Fibroblast of upper back skin (primary cell): ENCODE results near the gene CHRND.

Source experiments
- DNase-seq: peaks from one replicate; pipeline ENCODE4 v3.0.0-alpha.2; 2013

CHRND gene

DNA sequence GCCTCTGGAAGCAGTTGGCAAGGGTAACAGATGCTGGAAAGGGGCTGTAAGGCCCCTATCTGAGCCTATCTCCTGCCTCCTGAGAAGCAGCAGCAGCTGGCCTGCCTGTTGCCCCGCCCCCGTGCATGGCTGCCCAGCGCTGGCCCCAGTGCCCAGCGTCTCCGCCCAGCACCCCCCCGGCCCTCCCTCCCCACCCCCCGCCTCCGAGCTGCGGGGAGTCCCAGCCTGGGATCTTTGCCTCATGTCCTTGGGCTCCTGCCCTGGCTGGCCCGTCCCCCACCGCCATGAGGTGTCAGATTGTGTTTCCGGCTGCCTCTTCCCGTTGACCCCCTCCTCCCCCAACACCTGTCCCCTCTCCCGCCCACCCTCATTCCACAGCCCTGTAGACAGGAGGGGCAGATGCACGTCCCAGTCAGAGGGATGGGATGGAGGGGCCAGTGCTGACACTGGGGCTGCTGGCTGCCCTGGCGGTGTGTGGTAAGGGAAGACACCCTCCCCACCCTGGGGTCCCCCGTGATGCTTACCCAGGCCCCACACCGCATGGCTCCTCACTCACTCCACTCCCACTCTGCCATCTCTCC lies at the start of gene CHRND:
CHRND (plus strand) TSS at position 370 of the 581 bp plus-strand sequence; CDS start at position 426, 56 bp downstream.
- no peak for DNase-seq

DNA sequence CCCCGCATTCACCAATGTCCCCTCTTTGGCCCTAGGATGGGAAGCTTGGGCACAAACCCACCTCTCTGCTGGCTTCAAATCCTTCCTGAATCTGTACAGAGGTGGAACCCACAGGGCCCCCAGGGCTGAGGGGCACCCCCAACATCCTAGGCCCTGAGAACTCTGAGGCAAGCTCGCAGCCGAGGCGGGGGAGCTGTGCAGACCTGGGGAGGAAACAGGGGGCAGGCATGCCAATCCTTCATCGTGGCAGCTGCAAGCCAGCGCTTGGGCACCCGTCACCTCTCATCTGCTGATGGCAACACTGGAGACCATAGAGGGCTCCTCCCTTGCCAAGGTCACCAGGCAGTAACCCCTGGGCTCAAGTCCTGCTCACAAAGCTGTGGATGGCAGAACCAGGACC lies 49.2 kb upstream of the CHRND start:
- no peak for DNase-seq

DNA sequence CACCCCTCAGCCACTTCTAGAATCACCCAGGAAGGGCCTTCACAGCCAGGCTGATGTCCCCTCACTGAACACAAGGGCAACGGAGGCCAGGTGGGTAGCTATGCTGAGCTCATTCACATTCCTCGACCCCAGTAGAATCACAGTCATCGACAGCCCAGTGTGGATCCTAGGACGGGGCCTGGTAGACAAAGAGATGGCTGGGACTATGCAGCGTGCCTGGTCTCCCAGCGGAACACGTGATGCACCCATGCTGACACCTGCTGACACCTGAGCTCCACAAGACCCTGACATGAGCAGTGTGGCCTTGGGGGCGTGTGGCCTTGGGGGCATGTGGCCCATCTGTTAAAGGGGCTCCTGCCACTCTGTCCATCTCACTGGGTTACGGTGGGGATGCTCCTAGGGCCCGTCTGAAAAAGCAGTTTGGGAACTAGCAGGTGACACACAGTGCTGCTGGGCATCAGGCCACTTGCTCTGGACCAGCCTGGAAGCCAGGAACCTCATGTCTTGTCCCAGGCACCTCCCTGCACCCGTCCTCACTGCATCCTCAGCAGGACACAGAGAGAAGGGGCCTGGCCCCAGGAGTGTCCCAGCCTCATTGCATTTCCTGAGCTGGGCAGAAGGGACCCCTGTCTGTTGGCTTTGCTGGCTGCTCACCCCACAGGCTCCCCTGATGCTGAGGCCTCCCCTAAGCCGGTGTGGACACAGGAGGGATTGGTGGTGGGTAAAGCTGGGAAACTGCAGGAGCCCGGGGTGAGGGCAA lies 48.0 kb upstream of the CHRND start:
- DNase-seq, result no peak

DNA sequence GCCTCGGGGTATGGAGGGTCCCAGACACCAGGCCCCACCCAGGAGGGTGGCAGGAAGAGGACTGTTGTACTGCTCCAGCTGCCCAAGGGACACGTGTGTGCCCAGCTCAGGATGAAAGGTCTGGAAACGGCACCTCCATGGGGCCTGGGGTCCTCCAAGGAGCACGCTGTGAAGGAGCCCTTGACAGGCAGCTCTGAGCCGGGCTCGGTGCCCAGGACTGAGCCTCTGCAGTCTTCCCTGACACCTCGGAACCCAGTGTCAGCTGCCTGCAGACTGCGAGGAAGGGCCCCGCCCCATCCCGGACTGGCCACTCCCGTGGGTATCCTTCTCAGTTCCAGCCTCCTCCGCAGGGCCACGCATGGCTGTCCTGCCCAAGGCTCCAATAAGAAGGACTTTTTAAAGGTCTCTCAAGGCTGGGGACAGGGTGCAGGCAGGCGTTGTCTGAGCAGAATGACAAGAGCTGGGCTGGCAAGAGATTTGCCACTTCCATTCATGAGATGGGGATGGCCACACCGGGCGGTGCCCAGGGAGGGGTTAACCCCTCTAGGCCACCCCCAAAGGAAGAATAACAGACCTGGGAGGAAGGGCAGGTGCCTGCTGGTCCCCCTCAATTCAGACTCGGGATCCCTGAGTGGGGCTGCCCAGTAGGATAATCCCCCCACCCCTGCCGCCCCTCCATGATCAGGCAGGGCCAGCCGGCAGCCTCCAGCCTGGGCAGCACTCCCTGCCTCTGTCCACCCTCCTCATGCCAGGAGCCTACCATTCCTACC lies 47.2 kb upstream of the CHRND start:
- DNase-seq, result no peak

DNA sequence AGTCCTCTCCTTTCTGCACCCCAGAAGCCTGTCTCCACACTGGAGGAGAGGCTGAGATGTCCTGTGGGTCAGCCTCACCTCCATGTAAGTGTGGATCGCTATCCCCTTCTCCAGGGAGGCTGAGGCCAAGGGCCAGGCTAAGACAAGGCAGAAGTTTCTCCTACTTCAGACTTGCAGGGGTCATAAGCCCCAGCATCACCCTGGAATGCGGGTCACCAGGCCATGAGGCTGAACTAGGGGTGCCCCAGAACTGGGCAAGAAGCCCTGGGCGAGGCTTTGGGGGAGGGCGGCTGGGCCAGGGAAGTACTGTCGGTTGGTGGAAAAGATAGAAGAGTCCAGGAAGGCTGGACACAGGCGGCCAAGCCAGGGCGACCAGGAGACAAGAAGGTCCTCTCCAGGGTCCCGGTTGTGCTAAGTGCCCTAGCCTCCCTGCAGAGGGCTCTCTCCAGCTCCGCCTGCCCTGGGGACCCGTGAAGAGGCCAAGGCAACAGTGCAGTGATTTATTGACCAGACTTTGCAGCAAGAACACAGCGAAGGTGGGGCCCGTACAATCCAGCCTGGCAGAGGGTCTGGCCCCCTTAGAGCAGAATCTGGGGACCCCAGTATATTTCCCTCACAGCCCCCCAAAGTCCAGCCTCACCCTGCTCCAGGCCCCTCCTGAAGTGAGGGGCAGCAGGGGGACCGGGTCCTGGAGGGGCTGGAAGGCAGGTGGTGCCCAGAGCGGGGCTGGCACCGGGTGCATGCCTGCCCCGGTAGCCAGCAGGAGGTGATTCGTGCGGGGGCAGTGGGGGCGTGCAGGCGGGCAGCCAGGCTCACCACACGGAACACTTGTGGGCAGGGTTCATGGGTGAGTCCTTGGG lies 46.4 kb upstream of the CHRND start:
- no peak for DNase-seq

DNA sequence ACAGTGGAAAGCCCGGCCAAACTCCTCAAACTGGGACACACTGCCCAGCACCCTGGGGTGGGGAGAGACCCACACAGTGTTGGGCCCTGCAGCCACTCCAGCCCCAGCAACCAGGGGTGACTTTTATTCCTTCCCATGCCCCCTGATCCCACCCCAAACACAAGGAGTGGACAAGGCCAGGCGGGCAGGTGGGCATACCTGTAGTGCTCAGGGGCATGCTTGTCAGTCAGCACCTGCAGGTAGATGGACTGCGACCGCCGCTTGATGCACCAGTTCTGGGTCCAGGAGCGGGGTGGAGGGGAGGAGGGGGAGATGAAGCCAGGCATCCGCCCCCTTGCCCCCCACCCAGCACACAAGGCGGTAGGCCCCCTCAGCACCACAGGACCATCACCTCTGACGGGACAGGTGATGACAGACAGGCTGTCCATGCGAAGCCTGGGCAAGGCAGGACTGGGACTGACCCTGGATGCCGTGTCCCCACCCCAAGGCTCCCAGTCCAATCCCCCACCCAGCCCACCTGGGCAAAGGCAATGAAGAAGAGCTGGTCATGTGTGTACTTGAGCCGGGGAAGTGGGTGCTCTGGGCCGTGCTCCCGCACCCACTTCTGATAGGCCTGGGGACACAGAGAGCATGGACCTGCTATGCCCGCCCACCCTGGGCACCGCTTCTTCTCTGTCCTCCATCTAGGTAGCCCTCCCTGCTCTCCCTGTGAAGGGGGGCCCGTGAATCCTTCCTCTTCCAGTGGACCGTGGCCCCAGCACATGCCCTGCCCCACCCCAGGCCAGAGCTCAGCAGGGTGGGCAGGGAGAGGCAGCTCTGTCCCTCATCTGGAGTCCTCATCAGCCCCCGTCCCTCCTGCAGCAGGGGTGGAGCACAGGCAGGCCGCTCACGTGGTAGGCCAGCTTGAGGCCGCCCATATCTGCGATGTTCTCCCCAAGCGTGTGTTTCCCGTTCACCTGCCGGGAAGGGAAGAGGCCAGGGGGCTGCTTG lies 45.5 kb upstream of the CHRND start:
- DNase-seq, result no peak

DNA sequence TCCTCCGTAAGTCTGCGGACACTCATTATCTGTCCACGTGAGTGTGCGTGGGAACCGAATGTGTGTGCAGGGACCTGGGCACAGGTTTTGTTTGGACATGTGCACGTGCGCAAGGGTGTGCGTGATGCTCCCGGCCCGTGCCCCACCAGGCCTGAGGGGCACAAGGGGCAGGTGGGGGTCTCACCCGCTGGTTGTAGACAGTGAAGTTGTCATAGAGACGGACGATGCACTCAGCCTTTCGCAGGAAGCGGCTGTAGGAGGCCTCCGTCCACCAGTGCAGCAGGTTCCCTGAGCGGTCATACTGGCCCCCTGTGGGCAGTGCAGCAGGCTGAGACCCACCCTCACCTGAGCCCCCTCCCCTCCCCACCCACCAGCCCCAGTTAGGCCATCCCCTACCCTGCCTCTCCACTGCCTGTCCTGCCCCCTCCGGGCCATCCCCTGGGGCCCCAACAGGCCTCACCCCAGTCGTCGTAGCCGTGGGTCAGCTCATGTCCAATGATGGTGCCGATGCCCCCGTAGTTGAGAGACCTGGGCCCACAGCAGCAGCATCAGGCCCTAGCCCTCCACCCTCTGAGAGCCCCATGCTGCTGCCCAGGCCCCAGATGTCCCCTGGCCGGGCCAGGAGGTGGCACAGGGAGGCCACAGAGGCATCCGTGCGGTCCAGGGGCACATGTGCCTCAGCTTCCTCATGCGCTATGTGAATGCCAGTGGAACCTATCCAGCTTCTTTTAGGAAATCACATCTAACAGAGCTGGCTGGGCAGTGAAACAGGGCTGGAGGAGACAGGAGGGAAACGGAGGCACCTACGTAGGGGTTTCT lies 44.4 kb upstream of the CHRND start:
- no peak for DNase-seq

DNA sequence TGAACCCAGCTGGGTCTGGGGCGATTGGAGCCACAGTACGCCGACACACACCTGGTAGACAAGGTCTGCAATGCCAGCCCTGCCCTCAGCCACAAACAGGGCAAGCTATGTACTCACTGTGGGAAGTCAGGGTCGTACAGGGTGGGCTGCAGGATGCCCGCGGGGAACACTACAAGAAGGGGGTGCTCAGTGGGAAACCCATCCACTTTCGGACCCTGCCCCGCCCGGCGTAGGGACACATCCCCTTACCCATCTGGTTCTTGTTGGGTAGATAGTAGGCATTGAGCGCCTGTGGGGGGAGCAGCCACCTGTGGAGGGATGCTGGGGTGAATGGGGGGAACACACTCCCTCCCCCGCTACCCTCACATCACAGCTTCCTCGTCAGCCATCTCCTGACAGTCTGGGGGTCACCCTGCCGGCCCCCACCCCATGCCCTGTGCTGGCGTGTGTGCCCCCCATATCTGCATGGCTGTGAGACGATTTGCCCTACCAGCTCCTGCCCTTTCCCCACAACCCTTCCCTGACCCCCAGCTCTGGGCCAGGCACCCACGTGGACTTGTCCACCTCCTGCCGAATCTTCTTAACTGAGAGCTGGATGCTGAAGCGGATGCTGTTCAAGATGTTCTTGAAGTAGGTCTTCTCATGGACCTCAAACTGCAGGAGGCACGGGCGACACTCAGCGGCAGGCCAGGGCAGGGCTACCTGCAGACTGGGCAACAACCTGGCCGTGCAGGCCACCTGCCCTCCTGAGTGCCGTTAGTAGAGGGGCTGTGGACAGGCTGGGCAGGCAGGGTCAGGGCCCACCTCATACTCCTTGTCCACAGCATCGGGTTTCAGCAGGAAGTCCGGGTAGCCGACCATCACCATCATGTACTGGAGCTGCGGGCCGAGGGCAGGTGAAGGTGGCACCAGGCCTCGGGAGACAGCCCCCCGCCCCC lies 43.4 kb upstream of the CHRND start:
- DNase-seq, result no peak

DNA sequence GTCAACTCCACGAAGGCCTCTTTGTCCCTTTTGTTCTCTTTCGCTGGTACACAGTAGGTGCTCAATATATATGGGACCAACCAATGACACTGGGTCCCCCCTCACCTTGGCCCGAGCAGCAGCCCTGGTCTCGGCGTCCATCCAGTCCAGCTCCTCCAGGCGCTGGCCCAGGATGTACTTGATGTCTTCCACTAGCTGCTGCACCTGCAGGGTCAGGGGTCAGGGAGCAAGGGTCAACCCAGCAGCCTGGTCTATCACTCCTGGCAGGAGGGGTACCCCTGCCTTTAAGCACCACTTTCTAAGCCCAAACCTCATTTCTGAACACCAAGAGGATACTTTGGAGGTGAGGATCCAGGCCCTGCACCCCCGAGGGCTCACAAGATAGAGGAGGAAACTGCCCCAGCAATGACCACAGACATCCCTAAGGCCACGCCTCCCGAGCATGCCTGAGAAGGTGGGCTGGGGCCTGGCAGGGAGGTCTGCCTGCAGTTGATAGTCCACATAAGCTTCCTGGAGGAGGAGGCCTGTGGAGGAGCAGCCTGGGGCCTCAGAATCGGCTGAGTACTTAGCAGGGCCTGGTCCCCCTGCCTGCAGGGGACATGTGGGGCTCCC lies 42.5 kb upstream of the CHRND start:
- no peak for DNase-seq

DNA sequence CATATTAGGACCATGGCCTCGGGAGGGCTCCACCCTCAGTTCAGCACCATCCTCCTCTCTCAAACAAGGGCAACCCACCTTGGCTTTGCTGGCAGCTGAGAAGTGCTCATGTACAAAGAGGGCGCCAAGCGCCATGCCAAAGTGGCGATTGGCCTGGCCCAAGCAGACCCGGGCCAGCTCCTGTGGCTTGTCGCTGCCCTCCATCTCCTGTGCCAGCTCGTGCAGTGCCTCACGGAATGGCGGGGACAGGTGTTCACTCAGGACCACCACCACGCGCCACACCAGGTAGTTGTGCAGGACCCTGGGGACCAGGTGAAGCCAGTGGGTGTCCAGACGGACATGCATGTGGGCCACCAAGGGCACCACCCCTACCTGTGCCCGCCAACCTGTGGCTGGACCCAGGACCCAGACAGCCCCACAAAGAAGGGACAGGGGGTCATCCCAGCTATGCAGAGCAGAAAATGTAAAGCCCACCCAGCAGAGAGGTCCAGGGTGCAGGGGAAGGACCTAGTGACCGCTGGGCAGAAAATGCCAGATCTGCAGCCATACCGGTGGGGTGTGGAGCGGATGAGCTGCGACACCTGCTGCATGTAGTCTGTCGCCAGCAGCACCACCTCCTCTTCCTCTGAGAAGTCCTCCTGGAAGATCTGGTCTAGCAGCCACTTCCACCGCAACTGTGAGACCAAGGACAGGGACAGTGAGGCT lies 41.9 kb upstream of the CHRND start:
- DNase-seq, result no peak

DNA sequence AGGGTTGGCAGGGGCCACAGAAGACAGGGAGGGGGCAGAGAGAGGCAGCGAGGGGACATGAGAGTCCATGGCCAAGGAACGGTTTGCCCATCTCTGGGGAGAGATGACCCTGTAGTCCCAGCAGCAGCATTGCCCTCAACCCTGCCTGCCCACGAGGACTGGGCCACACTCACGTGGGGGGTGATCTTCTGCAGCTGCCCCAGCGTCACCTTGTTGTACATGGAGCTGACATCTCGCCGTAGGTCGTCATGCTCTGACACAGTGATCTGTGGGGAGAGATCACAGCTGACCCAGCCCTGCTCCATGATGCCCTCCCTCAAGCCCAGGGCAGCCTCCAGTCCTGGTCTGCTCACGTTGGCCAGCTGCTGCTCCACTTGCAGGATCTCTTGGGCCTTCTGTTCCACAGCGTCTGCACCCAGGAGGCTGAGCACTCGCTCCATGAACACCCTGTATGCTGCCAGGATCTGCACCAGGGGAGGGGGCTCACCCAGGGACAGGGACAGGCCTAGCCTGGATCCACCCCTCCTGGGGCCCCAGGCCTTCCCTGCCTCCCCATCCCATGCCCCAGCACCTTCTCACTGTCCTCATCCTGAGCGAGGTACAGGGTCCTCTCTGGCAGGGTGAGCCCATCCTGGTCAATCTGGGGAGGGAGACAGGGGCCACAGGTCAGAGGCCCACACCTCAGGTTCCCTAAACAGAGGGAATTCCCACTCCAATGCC lies 41.2 kb upstream of the CHRND start:
- DNase-seq, result no peak

DNA sequence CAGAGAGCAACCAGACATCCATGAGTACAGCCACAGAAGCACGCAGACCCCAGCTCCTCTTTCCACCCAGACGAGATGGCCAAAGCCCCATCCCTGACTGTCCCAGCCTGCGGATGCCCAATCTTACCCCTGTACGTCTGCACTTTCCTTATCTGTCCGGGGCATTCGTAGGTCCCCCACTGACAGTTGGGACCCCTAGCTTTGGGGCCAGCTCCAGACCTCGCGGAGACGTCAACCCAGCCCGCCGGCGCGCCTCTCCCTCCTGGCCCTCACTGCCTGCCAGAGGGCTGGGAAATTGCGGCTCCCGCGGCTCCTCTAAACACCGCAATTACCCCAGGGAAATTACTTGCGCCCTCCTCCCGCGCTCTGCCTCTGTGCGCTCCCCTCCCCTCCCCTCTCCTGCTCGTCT lies 40.6 kb upstream of the CHRND start:
- DNase-seq, result no peak

DNA sequence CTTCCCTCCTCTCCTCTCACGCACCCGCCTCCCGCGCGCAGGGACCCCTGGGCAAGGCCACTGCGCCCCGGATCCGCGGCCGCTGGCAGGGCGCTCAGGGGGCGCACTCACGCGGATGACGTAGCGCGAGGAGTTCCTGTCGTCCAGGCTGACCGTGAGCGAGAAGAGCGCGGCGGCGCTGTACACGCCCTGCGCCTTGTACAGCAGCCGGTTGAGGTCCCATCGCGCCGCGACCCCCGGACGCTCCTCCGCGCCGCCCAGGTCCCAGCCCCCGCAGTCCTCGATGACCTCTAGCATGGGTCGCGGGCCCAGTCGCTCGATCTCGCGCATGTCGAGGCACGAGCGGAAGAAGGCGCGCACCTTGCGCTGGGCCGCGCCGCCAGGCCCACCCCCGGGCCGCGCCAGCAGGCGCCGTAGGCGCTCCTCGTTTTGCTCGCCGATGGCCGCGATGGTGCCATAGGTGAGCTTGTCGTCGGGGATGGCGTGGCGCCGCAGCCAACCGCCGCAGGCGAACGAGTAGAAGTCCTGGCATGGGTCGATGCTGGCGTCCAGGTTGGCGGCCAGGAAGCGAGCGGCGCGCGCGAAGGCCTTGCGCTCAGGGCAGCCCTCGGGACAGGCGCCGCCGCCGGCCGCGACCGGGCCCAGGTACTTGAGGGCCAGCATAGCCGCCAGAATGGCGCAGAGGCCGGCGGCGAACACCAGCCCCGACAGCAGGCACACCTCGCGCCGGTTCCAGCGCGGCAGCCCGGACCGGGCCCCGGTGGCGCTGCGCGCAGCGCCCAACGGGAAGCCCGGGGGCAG lies 40.0 kb upstream of the CHRND start:
- DNase-seq, result no peak

DNA sequence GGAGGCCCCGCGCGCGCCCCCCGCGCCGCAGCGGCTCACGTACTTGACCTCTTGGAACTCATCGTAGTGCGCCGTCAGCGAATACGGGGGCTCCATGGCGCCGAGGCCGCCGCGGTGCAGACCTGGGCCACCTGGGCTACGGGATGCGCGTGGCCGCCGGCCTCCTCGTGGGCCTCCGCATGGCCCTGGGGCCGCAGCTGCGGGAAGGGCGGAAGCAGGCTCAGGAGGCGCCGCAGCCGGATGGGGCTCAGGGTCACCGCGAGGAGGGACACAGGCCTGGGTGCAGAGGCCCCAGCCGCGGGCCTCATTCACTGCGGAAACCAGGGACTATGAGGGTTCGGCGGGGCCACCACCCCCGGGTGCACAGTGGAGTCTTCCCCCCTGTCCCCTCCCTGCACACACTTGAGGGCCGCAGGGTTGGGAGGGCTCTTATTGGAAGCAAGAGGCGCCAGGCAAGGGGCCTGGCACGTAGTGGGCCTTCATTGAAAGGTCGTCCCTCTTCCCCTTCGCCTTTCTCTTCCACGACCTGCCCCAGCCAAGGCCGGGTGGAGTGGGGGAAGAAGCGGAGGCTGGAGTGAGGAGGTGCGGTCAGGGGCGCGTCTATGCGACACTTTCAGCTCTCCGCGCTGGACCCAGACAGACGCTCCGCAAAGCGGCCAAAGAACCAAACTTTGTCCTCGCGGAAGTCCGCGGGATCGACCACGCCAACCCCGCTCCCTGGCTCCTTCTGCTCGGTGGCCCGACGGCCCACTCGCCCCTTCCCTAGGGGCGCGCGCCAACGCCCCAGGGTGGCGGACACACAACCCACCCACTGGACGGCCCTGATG lies 39.2 kb upstream of the CHRND start:
- DNase-seq, result no peak

DNA sequence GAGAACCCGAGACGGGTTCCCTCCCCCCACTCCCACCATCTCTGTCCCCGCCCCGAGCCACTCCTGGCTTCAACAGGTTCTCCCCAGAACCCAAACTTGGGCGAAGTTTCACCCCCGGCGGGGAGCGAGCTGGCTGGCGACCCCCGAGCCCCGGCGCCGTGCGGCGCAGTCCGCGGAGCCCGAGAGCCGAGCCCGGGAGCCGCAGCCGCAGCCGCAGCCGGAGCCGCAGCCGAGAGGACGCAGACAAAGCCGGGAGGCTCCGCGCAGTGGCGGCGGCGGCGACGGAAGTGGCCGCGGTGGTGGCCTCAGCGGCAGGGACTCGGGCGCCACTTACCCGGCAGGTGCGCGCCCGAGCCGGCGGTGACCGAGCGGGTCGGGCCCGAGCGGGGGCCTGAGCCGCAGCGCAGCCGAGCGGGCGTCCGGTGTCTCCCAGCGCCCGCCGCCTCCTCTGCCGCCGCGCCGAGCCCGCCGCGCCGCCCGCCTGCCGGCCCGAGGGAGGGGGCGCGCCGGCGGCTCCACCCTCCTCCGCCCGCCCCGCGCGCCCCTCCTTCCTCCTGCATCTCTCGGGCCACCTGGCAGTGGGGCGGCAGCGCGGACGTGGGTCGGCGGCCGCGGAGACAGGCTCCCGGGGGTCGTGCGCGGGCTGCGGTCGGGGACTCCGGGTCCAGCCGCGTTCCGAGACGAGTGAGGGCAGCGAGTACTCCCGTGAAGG lies 38.4 kb upstream of the CHRND start, which contains the start of gene ECEL1:
ECEL1 (minus strand) TSS at position 450 of the 712 bp plus-strand sequence. CDS start 1,181 bp downstream, outside the sequence.
- no peak for DNase-seq
